ENCODE results near the gene SKA3. TPM values are rescaled to one million over a fixed set of nuclear protein-coding genes. Genes with fewer than 3 reads are reported as not detected.

SKA3 gene
- total and polyA plus RNA-seq, 2 of the 13 experiments (the other 11 are each of a cell fraction or from before 2014, with no cell fraction given): 7.2 to 10.8 TPM

- TF ChIP-seq HBP1 (CRISPR knock-in tag; IDR thresholded peaks at IDR 0.05; ENCODE audit: low read depth): no peak
- no peak for TF ChIP-seq REPIN1 (CRISPR knock-in tag; IDR thresholded peaks at IDR 0.05; ENCODE audit: borderline replicate concordance, low read depth)
- TF ChIP-seq ATF3 (CRISPR knock-in tag; IDR thresholded peaks at IDR 0.05): no peak
- no peak for TF ChIP-seq ZKSCAN8 (CRISPR knock-in tag; IDR thresholded peaks at IDR 0.05; ENCODE audit: borderline replicate concordance)
- TF ChIP-seq ISX (CRISPR knock-in tag; conservative IDR thresholded peaks at IDR 0.05): no peak
- TF ChIP-seq ZNF879 (CRISPR knock-in tag; IDR thresholded peaks at IDR 0.05): no peak
- no peak for TF ChIP-seq KAT7 (CRISPR knock-in tag; IDR thresholded peaks at IDR 0.05; ENCODE audit: borderline replicate concordance)
- TF ChIP-seq CREM (IDR thresholded peaks at IDR 0.05): no peak
- TF ChIP-seq CREM (CRISPR knock-in tag; IDR thresholded peaks at IDR 0.05): no peak
- no peak for TF ChIP-seq E2F5 (CRISPR knock-in tag; conservative IDR thresholded peaks at IDR 0.05)
- no peak for TF ChIP-seq THRA (CRISPR knock-in tag; IDR thresholded peaks at IDR 0.05; ENCODE audit: borderline replicate concordance)
- TF ChIP-seq CERS6 (CRISPR knock-in tag; IDR thresholded peaks at IDR 0.05): no peak
- no peak for TF ChIP-seq CREB1 (IDR thresholded peaks at IDR 0.05)
- TF ChIP-seq CREB1 (CRISPR knock-in tag; IDR thresholded peaks at IDR 0.05): no peak
- TF ChIP-seq IRX3 (CRISPR knock-in tag; IDR thresholded peaks at IDR 0.05; ENCODE audit: borderline replicate concordance, low read depth): no peak
- no peak for TF ChIP-seq NFE2L1 (CRISPR knock-in tag; IDR thresholded peaks at IDR 0.05; ENCODE audit: borderline replicate concordance)
- TF ChIP-seq ZNF484 (CRISPR knock-in tag; IDR thresholded peaks at IDR 0.05; ENCODE audit: borderline replicate concordance, low read depth): no peak
- no peak for TF ChIP-seq CREB3 (CRISPR knock-in tag; IDR thresholded peaks at IDR 0.05)
- TF ChIP-seq ZSCAN30 (CRISPR knock-in tag; IDR thresholded peaks at IDR 0.05): no peak
- TF ChIP-seq SOX6 (IDR thresholded peaks at IDR 0.05): no peak
- TF ChIP-seq SOX6 (CRISPR knock-in tag; IDR thresholded peaks at IDR 0.05): no peak
- H3K27me3 ChIP-seq (ENCODE audit: control insufficient read depth in 1 of 2, insufficient read depth in 2 of 2, low read length in 2 of 2): peaks cover 2 to 9% of the 10 kb centered on the region in 2 experiments; a peak in 1 of 5 replicates
- H3K4me1 ChIP-seq (ENCODE audit: insufficient read depth, low read length): peaks cover 7% of the 10 kb centered on the region; the same call in 1 of the 2 replicates
- no peaks in the 10 kb centered on the region for H4K20me1 ChIP-seq (ENCODE audit: insufficient read depth, low read length)
- no peaks in the 10 kb centered on the region for H3K36me3 ChIP-seq (replicated peaks in 1 of 2; ENCODE audit: control insufficient read depth in 1 of 2, insufficient read depth in 2 of 2, low read length in 2 of 2)
- WGBS (ENCODE audit: low lambda C conversion rate): 18% methylated on average over 7 of the region's 7 CpGs
- POLR2A ChIA-PET: no interaction called here
- no peak overlapping the region for H3K9ac ChIP-seq (ENCODE audit: insufficient read depth, low read depth, low read length)
- no peak overlapping the region for H3K4me2 ChIP-seq (ENCODE audit: low read depth, low read length)
- FAIRE-seq (no peak), DNase-seq (ENCODE audit: low spot score) (no peak), ATAC-seq (no peak)
- CTCF ChIA-PET (ENCODE audit: low intra/inter-chr PET ratio, low total read pairs): no interaction called here
- in situ Hi-C loops (cut with HindIII; ENCODE audit: extremely low pct_ligation_motif_present, low pct_unique_long_range_greater_than_20kb): no loop called here
- intact Hi-C loops (cut with micrococcal nuclease; ENCODE audit: unreplicated experiment): no loop called here
- peaks cover 7% of the 10 kb centered on the region for H3K9me3 ChIP-seq (ENCODE audit: low read length)
- H3K79me2 ChIP-seq (ENCODE audit: insufficient read depth, low read length): no peaks in the 10 kb centered on the region
- BruUV-seq (replicated peaks): no TSS peak
- no peak overlapping the region for H3K27ac ChIP-seq (ENCODE audit: extremely low read length, insufficient read depth, low read length)
- H2AFZ ChIP-seq (ENCODE audit: low read length): no peak overlapping the region
- no peak overlapping the region for H3K4me3 ChIP-seq (replicated peaks in 1 of 3; ENCODE audit: insufficient read depth in 1 of 3, low read depth in 2 of 3, low read length in 3 of 3)
Observed at GRCh38 chr13:21212138-21212775, 35.9 kb upstream of the SKA3 start.
